ENCODE measurements around the gene CRTC1.

The CRTC1 gene

DNA sequence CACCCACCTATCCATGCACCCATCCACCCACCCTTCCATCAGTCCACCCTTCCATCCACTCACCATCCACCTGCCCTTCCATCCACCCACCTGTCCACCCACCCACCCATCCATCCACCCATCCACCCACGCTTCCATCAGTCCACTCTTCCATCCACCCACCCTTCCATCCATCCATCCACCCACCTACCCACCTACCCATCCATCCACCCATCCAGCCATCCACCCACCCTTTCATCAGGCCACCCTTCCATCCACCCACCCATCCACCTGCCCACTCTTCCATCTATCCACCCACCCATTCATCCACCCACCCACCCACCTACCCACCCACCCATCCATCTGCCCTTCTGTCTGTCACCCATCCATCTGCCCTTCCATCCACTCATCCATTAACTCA lies 29.6 kb upstream of the CRTC1 start:
- DNase-seq (ENCODE audit: low read depth): no peak

DNA sequence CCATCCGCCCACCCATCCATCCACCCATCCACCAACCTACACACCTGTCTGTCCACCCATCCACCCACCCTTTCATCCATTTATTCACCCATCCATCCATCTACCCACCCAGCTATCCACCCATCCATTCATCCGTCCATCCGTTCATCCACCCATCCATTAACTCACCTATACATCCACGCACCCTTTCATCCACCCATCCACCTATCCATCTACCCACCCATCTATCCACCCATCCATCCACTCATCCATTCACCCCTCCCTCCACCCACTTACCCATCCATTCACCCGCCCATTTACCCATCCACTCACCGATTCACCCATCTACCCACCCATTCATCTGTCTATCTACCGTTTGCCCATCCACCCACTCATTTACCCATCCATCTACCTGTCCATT lies 29.0 kb upstream of the CRTC1 start:
- no peak for DNase-seq (ENCODE audit: low read depth)

DNA sequence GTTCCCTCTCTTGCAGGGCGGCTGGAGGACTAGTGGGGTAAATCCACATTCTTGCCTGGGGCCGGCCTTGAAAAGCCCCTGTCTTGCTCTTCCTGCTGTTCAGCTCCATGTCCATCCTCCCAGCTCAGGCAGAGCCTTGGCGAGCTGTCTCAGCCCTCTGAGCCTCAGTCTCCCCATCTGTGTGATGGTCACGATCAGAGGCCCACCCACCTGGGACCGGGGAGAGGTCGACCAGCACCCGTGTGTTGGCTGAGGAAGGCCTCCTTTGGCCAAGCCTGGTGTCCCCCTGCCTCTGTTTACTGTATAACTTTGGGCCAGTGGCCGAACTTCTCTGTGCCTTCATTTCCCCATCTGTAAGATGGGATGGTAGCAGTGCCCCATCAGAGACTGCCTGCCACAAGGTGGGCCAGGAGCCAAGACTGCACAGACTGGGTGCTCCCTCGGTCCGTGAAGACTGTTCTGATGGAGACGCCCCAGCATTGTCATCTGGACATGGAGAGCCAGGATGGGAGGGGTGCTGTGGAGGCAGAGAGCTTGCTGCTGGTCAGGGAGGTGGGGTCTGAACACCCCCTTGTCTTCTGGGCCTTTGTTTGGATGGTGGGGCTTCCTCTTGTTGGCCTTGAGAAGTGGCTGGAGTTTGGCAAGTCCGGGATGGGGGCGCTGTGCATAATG lies 28.2 kb upstream of the CRTC1 start:
- no peak for DNase-seq (ENCODE audit: low read depth)

DNA sequence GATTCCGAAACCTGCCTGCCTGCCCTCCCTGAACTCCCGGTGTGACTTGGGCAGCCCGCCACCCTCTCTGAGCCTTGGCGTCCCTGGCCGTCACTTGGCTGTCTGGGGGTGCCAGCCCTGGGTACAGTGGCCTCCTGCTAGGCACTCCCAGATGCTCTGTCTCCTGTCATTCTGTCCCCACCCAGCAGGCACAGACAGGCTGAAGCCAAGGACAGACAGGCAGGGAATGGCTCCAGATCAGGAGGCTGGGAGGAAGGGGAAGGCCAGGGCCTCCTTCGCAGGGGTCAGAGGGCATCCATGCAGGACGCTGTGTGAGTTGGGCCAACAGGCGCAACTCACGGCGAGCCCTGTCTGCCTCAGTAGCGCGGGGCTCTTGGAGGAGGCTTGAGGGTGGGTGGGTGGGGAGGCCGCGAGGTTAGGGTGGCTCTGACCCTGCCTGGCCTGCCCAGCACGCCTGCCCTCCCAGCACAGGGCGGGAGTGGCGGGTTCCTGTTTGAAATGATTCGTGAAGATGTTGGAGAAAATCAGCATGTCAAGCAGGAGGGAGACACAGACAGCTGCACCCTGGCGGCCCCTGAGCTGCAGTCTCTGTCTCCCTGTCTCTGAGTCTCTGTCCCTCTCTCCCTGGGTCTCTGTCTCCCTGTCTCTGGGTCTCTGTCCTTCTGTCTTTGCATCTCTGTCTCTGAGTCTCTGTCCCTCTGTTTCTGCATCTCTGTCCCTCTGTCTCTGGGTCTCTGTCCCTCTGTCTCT lies 27.0 kb upstream of the CRTC1 start:
- no peak for DNase-seq (ENCODE audit: low read depth)

DNA sequence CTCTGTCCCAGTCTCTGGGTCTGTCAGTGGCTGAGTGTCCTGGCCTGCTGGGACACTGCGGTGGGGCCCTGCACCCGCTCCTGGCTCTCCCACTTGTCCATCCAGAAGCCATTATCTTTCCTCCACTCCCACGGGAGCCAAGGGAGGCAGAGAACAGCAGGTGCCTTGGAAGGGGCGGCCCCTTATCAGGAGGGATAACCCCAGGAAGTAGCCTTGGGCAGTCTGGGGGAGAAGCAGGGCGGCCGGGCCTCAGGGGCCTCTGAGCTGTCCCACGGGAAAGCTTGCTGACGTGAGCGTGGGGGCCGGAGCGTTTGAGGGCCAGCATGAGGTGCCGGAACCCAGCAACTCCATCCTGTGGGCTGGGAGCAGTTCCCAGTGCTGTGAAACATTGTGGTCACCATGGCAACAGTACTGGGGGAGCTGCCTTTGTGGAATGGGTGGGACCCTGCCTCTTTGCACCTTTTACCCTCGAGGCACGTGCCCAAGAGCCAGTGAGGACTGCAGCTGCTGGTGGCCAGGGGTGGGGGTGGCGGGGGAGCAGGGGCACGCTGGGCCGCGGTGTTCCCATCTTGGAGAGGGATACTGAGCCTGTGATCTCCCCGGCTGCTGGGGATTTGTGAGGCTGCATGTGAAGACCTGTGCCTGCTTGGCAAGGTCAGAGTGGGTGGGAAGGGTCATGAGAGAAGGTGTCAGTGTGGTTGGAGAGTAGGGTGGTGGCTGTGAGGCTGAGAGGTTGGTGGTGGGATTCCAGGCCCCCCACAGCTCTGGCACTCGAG lies 25.7 kb upstream of the CRTC1 start:
- no peak for DNase-seq (ENCODE audit: low read depth)

DNA sequence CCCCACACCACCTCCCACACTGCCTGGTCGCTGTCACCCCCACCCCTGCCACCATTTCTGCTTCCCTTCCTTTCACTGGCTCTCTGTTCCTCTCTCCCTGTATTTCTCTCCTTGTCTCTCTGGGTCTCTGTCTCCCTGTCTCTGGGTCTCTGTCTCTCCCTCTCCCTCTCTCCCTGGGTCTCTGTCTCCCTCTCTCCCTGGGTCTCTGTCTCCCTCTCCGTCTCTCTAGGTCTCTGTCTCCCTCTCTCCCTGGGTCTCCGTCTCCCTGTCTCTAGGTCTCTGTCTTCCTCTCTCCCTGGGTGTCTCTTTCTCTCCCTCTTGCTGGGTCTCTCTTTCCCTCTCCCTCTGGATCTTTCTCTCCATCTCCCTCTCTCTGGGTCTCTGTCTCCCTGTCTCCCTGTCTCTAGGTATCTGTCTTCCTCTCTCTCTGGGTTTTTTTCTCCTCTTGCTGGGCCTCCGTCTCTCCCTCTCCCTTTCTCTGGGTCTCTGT lies 25.1 kb upstream of the CRTC1 start:
- DNase-seq (ENCODE audit: low read depth): no peak

DNA sequence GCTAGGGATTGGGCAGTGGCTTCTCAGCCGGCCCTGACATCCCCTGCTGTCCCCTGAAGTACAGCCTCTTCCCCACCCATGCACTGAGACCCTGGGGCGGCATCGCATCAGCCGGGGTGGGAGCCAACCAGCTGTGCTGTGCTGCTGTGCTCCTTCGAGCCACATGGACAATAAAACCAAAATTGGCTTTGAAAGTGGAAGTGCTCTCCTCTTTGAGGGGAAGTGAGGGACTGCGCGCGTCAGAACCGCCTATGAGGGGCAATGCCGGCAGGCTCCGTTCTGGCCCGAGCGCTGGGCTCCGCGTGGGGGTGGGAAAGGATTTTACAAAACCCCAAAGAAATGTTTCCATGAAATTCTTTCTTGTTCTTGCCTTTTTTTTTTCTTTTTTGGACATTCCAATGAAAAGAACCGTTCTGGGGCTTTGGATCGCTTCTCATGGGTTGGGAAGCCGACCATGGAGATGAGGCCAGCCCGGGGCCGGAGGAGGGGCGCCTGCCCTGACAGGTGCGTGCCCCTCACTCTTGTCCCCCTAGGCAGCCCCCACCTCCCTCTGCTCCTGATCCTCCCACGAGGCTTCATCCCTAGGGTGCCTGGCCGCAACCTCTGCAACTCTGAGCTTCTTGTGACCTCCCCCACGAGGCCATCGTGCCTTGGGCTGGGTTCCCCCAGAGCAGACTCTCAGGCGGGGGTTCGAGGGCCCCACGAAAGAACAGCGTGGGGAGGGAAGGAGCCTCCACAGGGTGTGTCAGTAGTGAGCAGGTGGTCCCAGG lies 24.0 kb upstream of the CRTC1 start:
- no peak for DNase-seq (ENCODE audit: low read depth)

DNA sequence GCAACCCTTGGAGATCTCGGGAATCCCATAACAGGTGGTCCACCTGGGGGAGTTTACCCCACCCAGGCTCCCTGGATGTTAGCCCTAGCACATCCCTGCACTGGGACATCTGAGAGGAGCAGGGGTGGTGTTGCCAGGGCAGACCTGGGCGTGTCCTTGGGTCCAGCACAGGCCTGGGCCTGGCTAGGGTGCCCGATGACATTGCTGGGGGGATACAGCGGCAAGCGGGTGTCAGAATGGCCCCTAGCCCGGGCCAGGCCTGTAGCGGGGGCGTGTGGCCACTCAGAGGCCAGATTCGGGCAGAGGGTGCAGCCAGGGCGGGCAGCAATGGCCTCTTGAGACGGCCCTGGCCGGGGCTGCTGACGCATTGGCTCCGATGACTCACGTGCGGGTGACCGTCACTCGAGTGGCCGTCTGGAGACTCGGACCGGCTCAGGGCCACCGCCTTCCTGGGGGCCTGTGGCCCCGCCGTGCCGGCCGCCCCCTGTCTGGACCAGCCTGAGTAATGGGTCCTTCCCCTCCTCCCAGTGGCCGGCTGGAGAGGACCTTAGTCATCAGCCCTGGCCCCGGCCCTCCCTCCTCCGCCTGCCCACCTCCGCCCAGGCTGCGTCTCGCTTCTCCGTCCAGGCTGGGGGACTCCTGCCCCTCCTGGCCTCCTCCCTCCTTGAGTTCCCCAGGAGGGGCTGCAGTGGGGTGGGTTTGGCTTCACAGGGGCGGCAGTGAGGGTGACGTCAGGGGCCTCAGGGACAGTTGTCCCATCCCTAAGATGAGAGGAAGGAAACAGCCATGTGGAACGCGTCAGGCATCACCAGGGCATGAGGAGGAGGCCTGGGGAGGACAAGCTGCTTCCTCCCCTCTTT lies 23.2 kb upstream of the CRTC1 start:
- DNase-seq (ENCODE audit: low read depth): no peak

DNA sequence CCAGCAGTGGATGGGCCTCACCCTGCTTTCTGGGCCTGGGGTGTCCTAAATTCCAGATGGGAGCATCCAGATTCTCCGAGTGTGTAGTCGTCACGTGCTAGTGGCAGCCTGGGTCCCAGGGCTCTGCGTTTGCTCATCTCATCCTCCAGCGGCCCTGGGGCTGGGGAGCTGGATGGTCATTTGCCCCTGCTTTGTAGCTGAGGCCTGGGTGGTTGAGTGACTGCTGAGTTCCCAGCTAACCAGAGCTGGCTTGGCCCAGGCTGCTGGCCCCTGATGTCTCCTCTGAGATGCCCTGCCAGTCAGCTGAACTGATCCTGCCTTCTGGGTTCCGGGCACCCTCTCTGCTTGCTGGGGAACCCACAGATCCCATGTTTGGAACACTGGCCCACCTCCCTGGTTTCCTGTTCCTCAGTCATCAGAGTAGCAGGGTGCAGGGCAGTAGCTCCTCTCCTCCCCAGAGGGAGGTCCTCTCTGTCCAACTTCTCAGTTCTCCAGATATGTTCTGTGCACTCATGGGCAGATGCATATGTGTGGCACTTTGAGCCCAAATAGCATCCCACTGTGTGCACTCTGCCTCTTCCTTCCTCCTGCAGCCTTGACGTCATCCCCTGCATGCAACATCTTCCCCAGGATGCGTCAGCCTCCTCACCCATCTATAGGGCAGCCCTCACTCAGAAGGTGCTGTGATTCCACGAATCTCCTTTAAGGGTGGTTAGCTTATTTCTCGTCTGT lies 22.4 kb upstream of the CRTC1 start:
- no peak for DNase-seq (ENCODE audit: low read depth)

DNA sequence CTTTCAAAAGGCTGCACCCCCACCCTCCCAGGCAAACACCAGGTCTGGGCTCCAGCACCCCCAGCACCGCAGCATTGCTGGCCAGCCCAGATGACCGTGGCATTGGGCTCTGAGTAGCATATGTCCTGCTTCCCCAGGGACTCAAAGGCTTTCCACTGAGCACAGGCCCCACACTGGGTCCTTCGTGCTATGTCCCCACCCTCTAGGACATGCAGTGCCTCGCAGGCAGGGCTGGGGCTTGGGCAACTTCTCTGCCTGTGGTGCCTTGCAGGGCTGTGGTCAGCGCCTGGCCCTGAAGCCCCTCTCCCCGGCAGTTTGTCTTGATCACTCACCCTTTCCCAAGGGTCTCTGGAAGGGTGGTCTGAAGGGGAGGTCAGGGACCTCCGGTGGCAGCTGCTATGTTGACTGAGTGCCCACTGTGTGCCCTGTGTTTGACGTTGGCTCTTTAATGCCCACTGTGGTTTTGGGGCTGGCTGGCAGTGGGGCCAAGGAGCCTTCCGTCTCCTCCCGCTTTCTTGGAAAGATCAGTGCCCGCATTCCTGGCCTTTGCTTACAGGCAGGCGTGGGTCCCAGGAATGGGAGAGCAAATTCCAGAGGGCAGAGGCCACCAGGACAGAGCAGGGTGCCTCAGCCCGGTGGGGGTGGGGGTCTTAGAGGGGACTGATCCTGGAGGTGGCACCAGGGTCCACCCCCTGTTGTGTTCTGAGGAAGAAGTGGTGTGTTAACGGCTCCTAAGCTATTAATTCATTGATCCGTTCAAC lies 20.3 kb upstream of the CRTC1 start:
- no peak for DNase-seq (ENCODE audit: low read depth)

DNA sequence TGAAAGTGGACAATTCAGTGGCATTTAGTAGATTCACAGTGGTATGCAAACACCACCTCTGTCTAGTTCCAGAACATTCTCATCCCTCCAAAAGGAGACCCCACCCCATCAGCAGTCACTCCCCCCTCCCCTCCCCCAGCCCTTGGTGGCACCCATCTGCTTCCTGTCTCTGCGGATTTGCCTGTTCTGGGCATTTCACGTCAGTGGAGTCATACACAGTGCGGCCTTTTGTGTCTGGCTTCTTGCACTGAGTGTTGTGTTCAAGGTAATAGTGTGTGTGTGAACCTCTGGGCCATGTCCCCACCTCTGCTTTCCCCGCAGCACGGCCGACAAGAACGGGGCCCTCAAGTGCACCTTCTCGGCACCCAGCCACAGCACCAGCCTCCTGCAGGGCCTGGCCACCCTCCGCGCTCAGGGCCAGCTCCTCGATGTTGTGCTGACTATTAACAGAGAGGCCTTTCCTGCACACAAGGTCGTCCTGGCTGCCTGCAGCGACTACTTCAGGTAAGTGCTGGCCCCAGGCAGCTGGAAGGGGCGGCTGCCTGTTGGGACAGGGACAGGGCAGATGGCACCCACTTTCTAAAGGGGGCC lies 19.4 kb upstream of the CRTC1 start:
- DNase-seq (ENCODE audit: low read depth): no peak

DNA sequence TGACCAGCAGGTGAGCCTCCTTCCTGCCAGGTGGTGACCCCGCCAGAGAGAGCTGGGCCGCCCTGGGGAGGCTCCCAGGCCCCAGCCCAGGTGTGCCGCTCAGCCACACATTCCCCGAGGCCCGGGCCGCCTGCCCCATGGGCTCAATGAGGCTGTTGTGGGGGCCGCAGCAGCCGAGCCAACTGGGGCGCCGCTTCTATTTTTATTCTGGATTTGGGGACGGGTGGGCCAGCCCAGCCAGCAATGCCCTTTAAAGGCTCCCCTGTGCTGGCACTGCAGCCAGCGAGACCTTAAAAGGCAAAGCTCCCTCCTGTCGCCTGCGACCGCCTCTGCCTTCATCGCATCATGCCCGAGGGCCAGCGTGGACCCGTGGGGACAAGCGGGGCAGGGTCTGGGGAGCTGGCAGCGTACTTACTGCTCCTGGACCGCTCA lies 17.7 kb upstream of the CRTC1 start:
- no peak for DNase-seq (ENCODE audit: low read depth)

DNA sequence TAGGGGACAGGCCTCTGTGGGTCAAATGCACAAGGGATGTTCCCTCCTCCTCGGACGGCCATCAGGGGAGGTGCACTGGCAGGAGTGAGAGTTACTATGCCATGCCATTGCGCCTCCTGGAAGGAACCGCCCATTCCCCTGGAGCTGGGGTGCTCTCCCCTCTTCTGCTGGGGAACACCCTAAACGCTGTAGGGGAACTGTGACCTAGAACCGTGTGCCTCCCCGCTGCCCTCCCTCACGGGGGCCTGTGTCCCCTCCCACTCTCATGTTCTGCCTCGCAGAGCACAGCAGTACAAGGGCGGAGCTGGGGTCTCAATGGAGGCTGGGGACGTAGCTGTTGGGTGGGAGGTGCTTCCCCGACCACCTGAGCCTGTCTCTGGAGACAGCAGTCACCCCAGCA lies 17.2 kb upstream of the CRTC1 start:
- no peak for DNase-seq (ENCODE audit: low read depth)

DNA sequence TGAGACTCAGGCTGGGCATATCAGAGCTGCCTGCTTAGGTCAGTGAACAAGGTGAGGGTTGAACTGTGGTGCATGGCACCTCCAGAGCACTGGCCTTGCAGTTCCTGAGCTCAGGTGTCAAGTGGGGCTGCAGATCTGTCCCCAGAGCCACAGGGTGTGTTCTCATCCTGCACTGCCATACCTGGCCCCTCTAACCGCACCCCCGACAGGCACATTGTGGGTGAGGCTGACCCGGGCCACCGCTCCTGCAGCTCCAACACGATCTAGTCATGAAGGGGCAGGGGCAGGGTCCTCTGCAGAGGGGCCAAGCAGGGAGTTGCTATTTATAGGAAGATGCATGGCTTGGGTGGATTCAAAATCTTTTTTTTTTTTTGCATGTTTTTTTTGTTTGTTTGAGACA lies 16.7 kb upstream of the CRTC1 start:
- DNase-seq (ENCODE audit: low read depth): no peak

DNA sequence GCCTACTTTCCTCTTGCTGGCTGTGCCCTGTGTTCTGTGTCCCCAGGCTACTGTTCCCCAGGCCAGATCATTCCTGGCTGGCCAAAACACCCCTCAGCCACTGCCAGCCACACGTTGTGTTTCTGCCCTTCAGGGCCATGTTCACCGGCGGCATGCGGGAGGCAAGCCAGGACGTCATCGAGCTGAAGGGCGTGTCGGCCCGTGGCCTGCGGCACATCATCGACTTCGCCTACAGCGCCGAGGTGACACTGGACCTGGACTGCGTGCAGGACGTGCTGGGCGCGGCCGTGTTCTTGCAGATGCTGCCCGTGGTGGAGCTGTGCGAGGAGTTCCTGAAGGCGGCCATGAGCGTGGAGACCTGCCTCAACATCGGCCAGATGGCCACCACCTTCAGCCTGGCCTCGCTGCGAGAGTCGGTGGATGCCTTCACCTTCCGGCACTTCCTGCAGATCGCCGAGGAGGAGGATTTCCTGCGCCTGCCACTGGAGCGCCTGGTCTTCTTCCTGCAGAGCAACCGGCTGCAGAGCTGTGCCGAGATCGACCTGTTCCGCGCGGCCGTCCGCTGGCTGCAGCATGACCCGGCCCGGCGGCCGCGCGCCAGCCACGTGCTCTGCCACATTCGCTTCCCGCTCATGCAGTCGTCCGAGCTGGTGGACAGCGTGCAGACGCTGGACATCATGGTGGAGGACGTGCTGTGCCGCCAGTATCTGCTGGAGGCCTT lies 15.8 kb upstream of the CRTC1 start:
- no peak for DNase-seq (ENCODE audit: low read depth)

DNA sequence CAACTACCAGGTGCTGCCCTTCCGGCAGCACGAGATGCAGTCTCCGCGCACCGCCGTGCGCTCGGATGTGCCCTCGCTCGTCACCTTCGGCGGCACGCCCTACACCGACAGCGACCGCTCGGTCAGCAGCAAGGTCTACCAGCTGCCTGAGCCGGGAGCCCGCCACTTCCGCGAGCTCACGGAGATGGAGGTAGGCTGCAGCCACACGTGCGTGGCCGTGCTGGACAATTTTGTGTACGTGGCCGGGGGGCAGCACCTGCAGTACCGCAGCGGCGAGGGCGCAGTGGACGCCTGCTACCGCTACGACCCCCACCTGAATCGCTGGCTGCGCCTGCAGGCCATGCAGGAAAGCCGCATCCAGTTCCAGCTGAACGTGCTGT lies 15.2 kb upstream of the CRTC1 start:
- DNase-seq (ENCODE audit: low read depth): no peak

DNA sequence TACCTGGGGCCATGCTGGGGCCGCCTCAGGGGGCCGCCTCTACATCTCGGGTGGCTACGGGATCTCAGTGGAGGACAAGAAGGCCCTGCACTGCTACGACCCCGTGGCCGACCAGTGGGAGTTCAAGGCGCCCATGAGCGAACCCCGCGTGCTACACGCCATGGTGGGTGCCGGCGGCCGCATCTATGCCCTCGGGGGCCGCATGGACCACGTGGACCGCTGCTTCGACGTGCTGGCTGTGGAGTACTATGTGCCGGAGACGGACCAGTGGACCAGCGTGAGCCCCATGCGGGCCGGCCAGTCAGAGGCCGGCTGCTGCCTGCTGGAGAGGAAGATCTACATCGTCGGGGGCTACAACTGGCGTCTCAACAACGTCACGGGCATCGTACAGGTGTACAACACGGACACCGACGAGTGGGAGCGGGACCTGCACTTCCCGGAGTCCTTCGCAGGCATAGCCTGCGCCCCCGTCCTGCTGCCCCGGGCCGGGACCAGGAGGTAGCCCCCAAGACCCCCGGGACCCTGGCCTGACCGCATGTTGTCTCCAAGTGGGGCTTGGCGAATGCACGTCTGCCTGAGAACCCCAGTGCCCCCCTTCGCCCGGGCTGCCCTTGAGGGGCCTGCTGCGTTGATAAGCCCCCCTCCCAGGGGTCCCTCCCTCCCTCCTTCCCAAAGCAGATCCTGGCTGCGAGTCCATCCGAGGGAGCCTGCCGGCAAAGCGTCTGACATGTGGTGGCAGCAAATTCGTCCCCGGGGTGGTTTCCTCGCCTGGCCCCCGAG lies 14.5 kb upstream of the CRTC1 start:
- no peak for DNase-seq (ENCODE audit: low read depth)

DNA sequence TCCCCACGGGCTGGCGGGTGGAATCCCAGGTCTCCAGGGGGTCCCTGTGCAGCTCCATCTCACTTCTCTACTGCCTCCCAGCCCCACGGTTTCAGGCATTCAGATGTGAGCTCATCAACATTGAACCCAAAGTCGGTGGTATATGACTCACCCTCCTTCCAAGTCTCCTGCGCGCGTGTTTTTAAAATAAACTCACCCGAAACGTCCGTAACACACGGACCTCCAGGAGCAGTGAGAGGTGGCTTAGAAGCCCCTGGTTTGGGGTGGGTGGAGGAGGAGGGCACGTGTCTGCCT lies 14.0 kb upstream of the CRTC1 start:
- DNase-seq (ENCODE audit: low read depth): no peak
